Measurements from ENCODE around the gene MATCAP1.

MATCAP1 gene

GRCh38 chr16:67150833-67151396, 32.8 kb downstream of the MATCAP1 start, which contains the start of gene B3GNT9:
Gene B3GNT9 (minus strand): TSS chr16:67150998. CDS start chr16:67150485, 513 bp downstream.
- peaks cover 43% of the 10 kb centered on the region for H3K27me3 Mint-ChIP-seq (ENCODE audit: low read depth)
- peak within 1 kb of the TSS; percentile 92 to 99 (median 99) for H3K27ac Mint-ChIP-seq
- H3K9me3 Mint-ChIP-seq: no peaks in the 10 kb centered on the region
- peaks cover 31% of the 10 kb centered on the region for H3K36me3 Mint-ChIP-seq (ENCODE audit: low read depth)
- peak within 1 kb of the TSS; percentile 83 to 91 (median 91) for H3K4me3 Mint-ChIP-seq
- peaks cover 20% of the 10 kb centered on the region for H3K4me1 Mint-ChIP-seq
- no peak for TF ChIP-seq CTCF (IDR thresholded peaks at IDR 0.05; ENCODE audit: unreplicated experiment in 3 of 3)

- H3K27me3 Mint-ChIP-seq (ENCODE audit: low read depth): peaks cover 36% of the 10 kb centered on the region
- H3K4me1 Mint-ChIP-seq: peaks cover 20% of the 10 kb centered on the region
- H3K4me3 Mint-ChIP-seq: peak overlapping the region; percentile 42 to 91 (median 83)
- peak overlapping the region in 2 of 3 experiments; percentile 92 to 99 for H3K27ac Mint-ChIP-seq
- no peaks in the 10 kb centered on the region for H3K9me3 Mint-ChIP-seq
- TF ChIP-seq CTCF (IDR thresholded peaks at IDR 0.05; ENCODE audit: unreplicated experiment in 3 of 3): peak in 1 of 3 experiments; percentile 14
- peaks cover 36% of the 10 kb centered on the region for H3K36me3 Mint-ChIP-seq (ENCODE audit: low read depth)
These were observed 33.5 kb downstream of the MATCAP1 start for GRCh38 chr16:67150047-67150832.

GRCh38 chr16:67149276-67150046, 34.3 kb downstream of the MATCAP1 start:
- Mint-ChIP-seq H3K4me3 (peak overlapping the region; percentile 71 to 81 (median 79)), H3K27me3 (ENCODE audit: low read depth) (peaks cover 32% of the 10 kb centered on the region), H3K4me1 (peaks cover 20% of the 10 kb centered on the region), H3K27ac (peak overlapping the region in 1 of 3 experiments; percentile 70), H3K9me3 (no peaks in the 10 kb centered on the region), H3K36me3 (ENCODE audit: low read depth) (peaks cover 44% of the 10 kb centered on the region)
- no peak for TF ChIP-seq CTCF (IDR thresholded peaks at IDR 0.05; ENCODE audit: unreplicated experiment in 3 of 3)

GRCh38 chr16:67148656-67149275, 35.0 kb downstream of the MATCAP1 start:
- Mint-ChIP-seq H3K4me1 (peaks cover 20% of the 10 kb centered on the region), H3K27ac (peak overlapping the region in 2 of 3 experiments; percentile 68 to 70), H3K4me3 (peak overlapping the region; percentile 71 to 81 (median 79)), H3K9me3 (no peaks in the 10 kb centered on the region), H3K36me3 (ENCODE audit: low read depth) (peaks cover 49% of the 10 kb centered on the region), H3K27me3 (ENCODE audit: low read depth) (peaks cover 25% of the 10 kb centered on the region)
- no peak for TF ChIP-seq CTCF (IDR thresholded peaks at IDR 0.05; ENCODE audit: unreplicated experiment in 3 of 3)

- Mint-ChIP-seq H3K36me3 (ENCODE audit: low read depth) (peaks cover 53% of the 10 kb centered on the region), H3K27ac (peak overlapping the region in 2 of 3 experiments; percentile 68 to 70), H3K4me3 (peak overlapping the region; percentile 31 to 81 (median 79)), H3K9me3 (no peaks in the 10 kb centered on the region), H3K27me3 (ENCODE audit: low read depth) (peaks cover 20% of the 10 kb centered on the region), H3K4me1 (peaks cover 20% of the 10 kb centered on the region)
- no peak for TF ChIP-seq CTCF (IDR thresholded peaks at IDR 0.05; ENCODE audit: unreplicated experiment in 3 of 3)
These were observed 35.5 kb downstream of the MATCAP1 start for GRCh38 chr16:67148221-67148620.
